A549 (cell line): ENCODE results near the gene FAM3C.

Experiments used
- CTCF ChIP-seq: fragments of >200 bp; sonication (Bioruptor Twin); formaldehyde crosslinking; IDR thresholded peaks from 3 replicates; pipeline ENCODE4 v1.5.1; 2016
- E2F6 ChIP-seq: IDR thresholded peaks from 2 replicates; pipeline ENCODE4 v1.6.1; 2012; ENCODE audit warnings: low read depth, borderline replicate concordance
- FOSL2 ChIP-seq, 2 experiments: fragments of 450-650 bp in 1 of 2; fragments of >200 bp in 1 of 2; sonication (Bioruptor Twin) in 1 of 2; formaldehyde crosslinking; IDR thresholded peaks; 2 replicates each; pipeline versions ENCODE4 v1.5.0 to v1.6.1; 2016 to 2020; ENCODE audit warnings: mild to moderate bottlenecking in 1 of 2, moderate library complexity in 1 of 2
- POLR2A ChIP-seq: IDR thresholded peaks from 2 replicates; pipeline ENCODE4 v1.6.1; 2012; ENCODE audit warnings: mild to moderate bottlenecking, low read length
- SMC3 ChIP-seq: fragments of >200 bp; sonication (Bioruptor Twin); formaldehyde crosslinking; IDR thresholded peaks from 3 replicates; pipeline ENCODE4 v1.6.1; 2018; ENCODE audit warnings: inconsistent platforms

- TF ChIP-seq SMC3 (no peak), POLR2A (no peak), E2F6 (no peak), CTCF (no peak), FOSL2 (IDR thresholded peaks at IDR 0.05) (no peak), FOSL2 (CRISPR knock-in tag; IDR thresholded peaks at IDR 0.05) (no peak)
Observed at GRCh38 chr7:121411597-121411979, 15.5 kb upstream of the FAM3C start.
